GM12892 (cell line): Measurements from ENCODE around the gene ADK.
"Not testable (repeated sequence)": the region's sequence is repeated elsewhere in the genome, so short reads cannot be mapped to it uniquely, and the experiment has no call there.

Source experiments
- DNase-seq: peaks from one replicate; pipeline ENCODE4 v3.0.0; 2011; ENCODE audit not compliant: insufficient read length
- FAIRE-seq: peaks from 2 replicates; lab custom pipeline; 2011; peaks lifted over from hg19 to GRCh38; lab: Jason Lieb, UNC
- POLR2A ChIP-seq: IDR thresholded peaks from 2 replicates; pipeline ENCODE4 v1.6.1; 2011; ENCODE audit warnings: low read depth, low read length, control low read depth
- POLR2AphosphoS5 ChIP-seq: IDR thresholded peaks from 2 replicates; pipeline ENCODE4 v1.6.1; 2011; ENCODE audit warnings: low read depth, low read length, control low read depth
- TAF1 ChIP-seq: IDR thresholded peaks from 2 replicates; pipeline ENCODE4 v1.6.1; 2011; ENCODE audit warnings: low read depth, mild to moderate bottlenecking, control low read depth, low read length, borderline replicate concordance

The ADK gene

GRCh38 chr10:74199315-74199714 is 48.3 kb downstream of the ADK start:
- FAIRE-seq, result no peak
- TF ChIP-seq POLR2AphosphoS5 (no peak), POLR2A (no peak), TAF1 (no peak)
- no peak for DNase-seq

GRCh38 chr10:74202356-74202755 is 51.3 kb downstream of the ADK start:
- FAIRE-seq (no peak), DNase-seq (no peak)
- TF ChIP-seq POLR2A, result no peak
- no peak for TF ChIP-seq POLR2AphosphoS5
- no peak for TF ChIP-seq TAF1

DNA sequence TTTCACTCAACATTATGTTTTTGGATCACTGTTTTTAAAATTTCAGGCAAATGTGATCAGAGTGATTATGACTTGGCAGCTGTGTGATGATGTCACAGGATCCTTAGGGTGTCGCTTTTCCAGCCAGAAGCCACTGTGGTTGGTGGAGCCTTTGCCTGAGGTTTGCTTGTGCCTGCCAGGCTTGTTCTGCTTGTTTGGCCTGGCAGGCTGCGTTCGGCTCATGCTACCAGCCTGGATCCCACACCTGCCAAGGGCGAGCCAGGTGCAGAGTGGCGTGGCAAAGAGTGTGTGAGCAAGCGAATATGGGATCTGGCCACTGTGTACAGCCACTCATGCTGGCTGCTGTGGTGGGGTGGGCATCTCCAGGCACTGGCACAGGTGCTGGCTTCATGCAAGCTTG is 55.7 kb downstream of the ADK start:
- FAIRE-seq, result no peak

GRCh38 chr10:74207691-74208480 is 56.9 kb downstream of the ADK start:
- FAIRE-seq, result no peak
- TF ChIP-seq POLR2A (no peak), POLR2AphosphoS5 (no peak), TAF1 (no peak)
- DNase-seq, result no peak

More for the DNA sequence above, 55.7 kb downstream of the ADK start:
- DNase-seq, result no peak
- no peak for TF ChIP-seq POLR2A
- TF ChIP-seq TAF1, result no peak
- TF ChIP-seq POLR2AphosphoS5, result no peak

GRCh38 chr10:74208997-74209396 is 58.0 kb downstream of the ADK start:
- FAIRE-seq, result no peak
- TF ChIP-seq POLR2AphosphoS5, result no peak
- TF ChIP-seq POLR2A, result no peak
- TF ChIP-seq TAF1, result no peak
- no peak for DNase-seq

DNA sequence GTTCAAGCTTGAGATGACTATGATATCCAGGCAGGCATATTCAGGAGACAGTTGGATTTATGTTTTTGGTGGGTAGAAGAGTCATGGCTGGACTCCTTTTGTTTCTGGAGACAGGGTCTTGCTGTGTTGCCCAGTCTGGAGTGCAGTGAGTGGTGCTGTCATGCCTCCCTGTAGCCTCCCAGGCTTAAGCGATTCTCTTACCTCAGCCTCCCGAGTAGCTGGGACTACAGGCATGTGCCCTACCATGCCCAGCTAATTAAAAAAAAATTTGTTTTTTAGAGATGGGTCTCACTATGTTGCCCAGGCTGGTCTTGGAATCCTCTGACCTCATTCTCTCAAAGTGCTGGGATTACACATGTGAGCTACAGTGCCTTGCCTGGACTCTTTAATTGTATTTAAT is 62.0 kb downstream of the ADK start:
- DNase-seq (no peak), FAIRE-seq (no peak)
- TF ChIP-seq TAF1 (no peak), POLR2A (no peak), POLR2AphosphoS5 (no peak)

GRCh38 chr10:74213571-74214162 is 62.6 kb downstream of the ADK start:
- TF ChIP-seq POLR2AphosphoS5 (no peak), POLR2A (no peak), TAF1 (no peak)
- FAIRE-seq, result no peak
- DNase-seq, result no peak

- not testable (repeated sequence) for FAIRE-seq
Measured at GRCh38 chr10:74217110-74217509, 66.1 kb downstream of the ADK start.

DNA sequence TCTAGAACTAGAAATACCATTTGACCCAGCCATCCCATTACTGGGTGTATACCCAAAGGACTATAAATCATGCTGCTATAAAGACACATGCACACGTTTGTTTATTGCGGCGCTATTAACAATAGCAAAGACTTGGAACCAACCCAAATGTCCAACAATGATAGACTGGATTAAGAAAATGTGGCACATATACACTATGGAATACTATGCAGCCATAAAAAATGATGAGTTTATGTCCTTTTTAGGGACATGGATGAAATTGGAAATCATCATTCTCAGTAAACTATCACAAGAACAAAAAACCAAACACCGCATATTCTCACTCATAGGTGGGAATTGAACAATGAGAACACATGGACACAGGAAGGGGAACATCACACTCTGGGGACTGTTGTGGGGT is 71.4 kb downstream of the ADK start:
- DNase-seq, FAIRE-seq: not testable (repeated sequence)

More at GRCh38 chr10:74217110-74217509, 66.1 kb downstream of the ADK start:
- not testable (repeated sequence) for DNase-seq

- TF ChIP-seq POLR2A, result no peak
- no peak for TF ChIP-seq TAF1
- TF ChIP-seq POLR2AphosphoS5, result no peak
- FAIRE-seq (no peak), DNase-seq (no peak)
Measured at GRCh38 chr10:74223755-74224529, 72.9 kb downstream of the ADK start.

DNA sequence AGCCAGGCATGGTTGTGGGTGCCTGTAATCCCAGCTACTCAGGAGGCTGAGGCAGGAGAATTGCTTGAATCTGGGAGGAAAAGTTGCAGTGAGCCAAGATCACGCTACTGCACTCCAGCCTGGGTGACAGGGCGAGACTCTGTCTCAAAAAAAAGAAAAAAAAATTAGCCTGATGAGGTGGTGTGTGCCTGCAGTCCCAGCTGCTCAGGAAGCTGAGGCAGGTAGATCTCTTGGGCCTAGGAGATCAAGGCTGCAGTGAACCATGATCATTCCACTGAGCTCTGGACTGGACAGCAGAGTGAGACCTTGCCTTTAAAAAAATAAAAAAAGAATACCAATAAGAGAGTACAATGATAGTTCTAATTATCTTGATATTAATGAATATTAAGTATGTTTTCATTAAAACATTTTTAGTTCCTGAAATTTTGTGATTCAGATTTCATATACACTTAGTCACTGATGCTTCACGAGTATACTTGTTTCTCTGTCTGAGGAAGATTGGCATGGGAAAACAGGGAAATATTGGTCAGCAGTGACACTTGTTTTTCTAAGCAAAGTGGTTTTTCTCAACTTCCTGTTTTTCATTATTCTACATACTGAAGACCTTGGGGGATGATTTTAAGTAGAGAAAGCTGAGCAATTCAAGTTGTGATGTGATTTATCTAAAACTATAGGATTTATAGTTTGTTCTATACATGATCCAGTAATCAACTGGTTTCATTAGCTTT is 76.8 kb downstream of the ADK start:
- DNase-seq (no peak), FAIRE-seq (no peak)

More for the DNA sequence above, 76.8 kb downstream of the ADK start:
- no peak for TF ChIP-seq POLR2A
- no peak for TF ChIP-seq TAF1
- no peak for TF ChIP-seq POLR2AphosphoS5
